Hepatocyte (in vitro differentiated cells): ENCODE results near the gene SSU72. TPM values are rescaled to one million over a fixed set of nuclear protein-coding genes. Genes with fewer than 3 reads are reported as not detected.
"Not testable (repeated sequence)": the region's sequence is repeated elsewhere in the genome, so short reads cannot be mapped to it uniquely, and the experiment has no call there.

ENCODE experiments used
- DNase-seq: peaks from one replicate; pipeline ENCODE4 v3.0.0-alpha.2; 2016; ENCODE audit warnings: low spot score
- H2AFZ ChIP-seq: fragments of 200-600 bp; sonication (generic); 2 replicates; pipeline ENCODE4 v1.6.0; 2016; ENCODE audit warnings: antibody characterized with exemption, mild to moderate bottlenecking
- H3K27ac ChIP-seq: fragments of 200-600 bp; sonication (generic); 2 replicates; pipeline ENCODE4 v1.5.1; 2016; ENCODE audit warnings: mild to moderate bottlenecking
- H3K27me3 ChIP-seq: fragments of 200-600 bp; sonication (generic); 2 replicates; pipeline ENCODE4 v1.6.1; 2016
- H3K36me3 ChIP-seq: fragments of 200-600 bp; sonication (generic); replicated peaks from 2 replicates; pipeline ENCODE4 v1.5.1; 2016; ENCODE audit warnings: low read depth; ENCODE audit not compliant: insufficient read depth
- H3K4me1 ChIP-seq: fragments of 200-600 bp; sonication (generic); 2 replicates; pipeline ENCODE4 v1.5.1; 2016; ENCODE audit warnings: mild to moderate bottlenecking, moderate library complexity; ENCODE audit not compliant: insufficient read depth
- H3K4me2 ChIP-seq: fragments of 200-600 bp; sonication (generic); 2 replicates; pipeline ENCODE4 v1.6.0; 2016
- H3K4me3 ChIP-seq: fragments of 200-600 bp; sonication (generic); 2 replicates; pipeline ENCODE4 v1.5.1; 2016; ENCODE audit warnings: mild to moderate bottlenecking
- H3K79me2 ChIP-seq: fragments of 200-600 bp; sonication (generic); 2 replicates; pipeline ENCODE4 v1.6.0; 2017; ENCODE audit warnings: mild to moderate bottlenecking
- H3K9me2 ChIP-seq: fragments of 200-600 bp; sonication (generic); replicated peaks from 2 replicates; pipeline ENCODE4 v1.6.0; 2017; ENCODE audit warnings: mild to moderate bottlenecking; ENCODE audit not compliant: insufficient read depth
- H3K9me3 ChIP-seq: fragments of 200-600 bp; sonication (generic); 2 replicates; pipeline ENCODE4 v1.5.1; 2016; ENCODE audit warnings: low read depth, mild to moderate bottlenecking
- H4K20me1 ChIP-seq: fragments of 200-600 bp; sonication (generic); 2 replicates; pipeline ENCODE4 v1.6.0; 2016; ENCODE audit warnings: mild to moderate bottlenecking; ENCODE audit not compliant: insufficient read depth, poor library complexity, severe bottlenecking
- EZH2 ChIP-seq: fragments of 200-600 bp; sonication (generic); IDR thresholded peaks from 2 replicates; pipeline ENCODE4 v1.6.1; 2016; ENCODE audit warnings: antibody characterized with exemption, mild to moderate bottlenecking, borderline replicate concordance
- EZH2phosphoT487 ChIP-seq: fragments of 200-600 bp; sonication (generic); IDR thresholded peaks from one replicate; pipeline ENCODE4 v1.6.1; 2018; ENCODE audit warnings: antibody characterized with exemption, mild to moderate bottlenecking, low read depth, moderate library complexity; ENCODE audit not compliant: unreplicated experiment, severe bottlenecking
- WGBS: methylation state at CpG from one replicate; pipeline ENCODE4 v1.1.6; 2016; ENCODE audit warnings: low lambda C conversion rate; ENCODE audit errors: missing lambda C conversion rate; 5-methylcytosine and 5-hydroxymethylcytosine counted together
- polyA plus RNA-seq: library from polyadenylated mRNA; unstranded; fragments of >200 nt; fragmentation: Nextera tagmentation; extraction: Ambion mirVana; gene quantifications from 2 replicates; pipeline ENCODE4 v1.2.1, GENCODE V29; 2016
- total RNA-seq: library from RNA; depleted of rRNA; stranded (reverse); fragments of >200 nt; gene quantifications from 2 replicates; pipeline ENCODE4 v1.2.3, GENCODE V29; 2014
- TF ChIP-seq, protein P1 (sequence below): fragments of 200-600 bp; sonication (generic); IDR thresholded peaks from 2 replicates; pipeline ENCODE4 v1.5.1; 2016; ENCODE audit warnings: antibody characterized with exemption, mild to moderate bottlenecking; ENCODE audit not compliant: poor library complexity

The SSU72 gene
- total and polyA plus RNA-seq, 2 experiments from 2014 or later = 75.7 to 203 TPM

- TF ChIP-seq EZH2phosphoT487 (no peak), EZH2 (no peak)
- TF ChIP-seq, protein P1, sequence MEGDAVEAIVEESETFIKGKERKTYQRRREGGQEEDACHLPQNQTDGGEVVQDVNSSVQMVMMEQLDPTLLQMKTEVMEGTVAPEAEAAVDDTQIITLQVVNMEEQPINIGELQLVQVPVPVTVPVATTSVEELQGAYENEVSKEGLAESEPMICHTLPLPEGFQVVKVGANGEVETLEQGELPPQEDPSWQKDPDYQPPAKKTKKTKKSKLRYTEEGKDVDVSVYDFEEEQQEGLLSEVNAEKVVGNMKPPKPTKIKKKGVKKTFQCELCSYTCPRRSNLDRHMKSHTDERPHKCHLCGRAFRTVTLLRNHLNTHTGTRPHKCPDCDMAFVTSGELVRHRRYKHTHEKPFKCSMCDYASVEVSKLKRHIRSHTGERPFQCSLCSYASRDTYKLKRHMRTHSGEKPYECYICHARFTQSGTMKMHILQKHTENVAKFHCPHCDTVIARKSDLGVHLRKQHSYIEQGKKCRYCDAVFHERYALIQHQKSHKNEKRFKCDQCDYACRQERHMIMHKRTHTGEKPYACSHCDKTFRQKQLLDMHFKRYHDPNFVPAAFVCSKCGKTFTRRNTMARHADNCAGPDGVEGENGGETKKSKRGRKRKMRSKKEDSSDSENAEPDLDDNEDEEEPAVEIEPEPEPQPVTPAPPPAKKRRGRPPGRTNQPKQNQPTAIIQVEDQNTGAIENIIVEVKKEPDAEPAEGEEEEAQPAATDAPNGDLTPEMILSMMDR = no peak
- Histone ChIP-seq H3K4me3 (no peak overlapping the region), H3K36me3 (no peaks in the 10 kb centered on the region), H3K4me1 (no peaks in the 10 kb centered on the region), H2AFZ (no peak overlapping the region), H3K27me3 (no peaks in the 10 kb centered on the region), H3K79me2 (peaks cover 2% of the 10 kb centered on the region), H3K27ac (no peak overlapping the region), H4K20me1 (no peaks in the 10 kb centered on the region), H3K4me2 (no peak overlapping the region), H3K9me3 (no peaks in the 10 kb centered on the region), H3K9me2 (no peaks in the 10 kb centered on the region)
- DNase-seq = no peak
- 97% methylated on average over 19 of the region's 19 CpGs for WGBS
Measured at GRCh38 chr1:1521331-1521730, 53.3 kb downstream of the SSU72 start.

DNA sequence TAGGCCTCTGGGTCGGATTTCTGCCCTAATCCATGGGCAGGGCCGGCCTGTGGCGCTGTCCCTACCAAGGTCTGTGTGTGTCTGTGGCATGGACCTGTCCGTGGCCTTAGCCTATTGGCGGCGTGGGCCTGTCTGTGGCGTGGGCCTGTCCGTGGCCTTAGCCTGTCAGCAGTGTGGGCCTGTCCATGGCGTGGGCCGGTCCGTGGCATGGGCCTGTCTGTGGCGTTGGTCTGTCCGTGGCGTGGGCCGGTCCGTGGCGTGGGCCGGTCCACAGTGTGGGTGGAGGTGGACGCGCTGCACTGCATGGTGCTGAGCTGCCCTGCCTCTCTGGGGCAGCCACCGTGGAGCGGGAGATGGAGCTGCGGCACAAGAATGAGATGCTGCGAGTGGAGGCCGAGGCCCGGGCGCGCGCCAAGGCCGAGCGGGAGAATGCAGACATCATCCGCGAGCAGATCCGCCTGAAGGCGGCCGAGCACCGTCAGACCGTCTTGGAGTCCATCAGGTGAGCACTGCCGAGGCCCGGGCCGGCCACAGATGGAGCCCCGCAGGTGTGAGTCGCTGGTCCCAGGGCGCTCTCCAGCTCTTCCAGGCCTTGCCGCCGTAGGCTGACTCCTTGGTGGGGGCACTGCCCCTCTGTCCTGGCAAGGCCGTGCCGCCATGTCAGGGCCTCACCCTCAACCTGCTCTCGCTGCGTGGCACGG is 54.7 kb downstream of the SSU72 start:
- not testable (repeated sequence) for H3K36me3 ChIP-seq, H3K4me3 ChIP-seq, H4K20me1 ChIP-seq, H3K4me1 ChIP-seq, H3K9me3 ChIP-seq, DNase-seq, H3K79me2 ChIP-seq, H2AFZ ChIP-seq, H3K27me3 ChIP-seq, H3K4me2 ChIP-seq, H3K27ac ChIP-seq, H3K9me2 ChIP-seq
- over 99% methylated on average over 48 of the region's 51 CpGs for WGBS

DNA sequence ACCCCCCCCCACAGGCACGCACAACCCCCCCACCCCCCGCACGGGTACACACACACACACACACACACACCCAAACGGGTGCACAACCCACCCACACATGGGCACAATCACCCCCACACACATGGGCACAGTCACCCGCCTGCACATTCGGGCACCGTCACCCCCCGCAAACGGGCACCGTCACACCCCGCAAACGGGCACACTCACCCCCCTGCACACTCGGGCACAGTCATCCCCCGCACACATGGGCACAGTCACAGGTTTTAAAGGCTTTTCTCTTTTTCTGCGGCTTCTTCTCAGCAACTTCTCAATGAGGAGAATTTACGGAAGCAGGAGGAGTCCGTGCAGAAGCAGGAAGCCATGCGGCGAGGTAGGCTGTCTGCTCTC is 56.0 kb downstream of the SSU72 start:
- not testable (repeated sequence) for H3K4me3 ChIP-seq, H3K4me1 ChIP-seq, DNase-seq, H3K27me3 ChIP-seq, H3K27ac ChIP-seq, H4K20me1 ChIP-seq, H3K9me3 ChIP-seq, H3K36me3 ChIP-seq, H3K9me2 ChIP-seq, H3K4me2 ChIP-seq, H2AFZ ChIP-seq
- H3K79me2 ChIP-seq = peaks cover 15% of the 10 kb centered on the region
- 97% methylated on average over 16 of the region's 19 CpGs for WGBS

- Histone ChIP-seq H4K20me1 (no peaks in the 10 kb centered on the region), H3K36me3 (no peaks in the 10 kb centered on the region), H3K4me1 (no peaks in the 10 kb centered on the region), H3K4me3 (no peak overlapping the region), H2AFZ (no peak overlapping the region), H3K27me3 (no peaks in the 10 kb centered on the region), H3K79me2 (peaks cover 15% of the 10 kb centered on the region), H3K9me2 (no peaks in the 10 kb centered on the region), H3K4me2 (no peak overlapping the region), H3K27ac (no peak overlapping the region), H3K9me3 (no peaks in the 10 kb centered on the region)
- no peak for DNase-seq
- WGBS = over 99% methylated on average over 19 of the region's 28 CpGs
- TF ChIP-seq, protein P1 = no peak
- TF ChIP-seq EZH2 = no peak
- TF ChIP-seq EZH2phosphoT487 = no peak
Measured at GRCh38 chr1:1517973-1518620, 56.6 kb downstream of the SSU72 start.

DNA sequence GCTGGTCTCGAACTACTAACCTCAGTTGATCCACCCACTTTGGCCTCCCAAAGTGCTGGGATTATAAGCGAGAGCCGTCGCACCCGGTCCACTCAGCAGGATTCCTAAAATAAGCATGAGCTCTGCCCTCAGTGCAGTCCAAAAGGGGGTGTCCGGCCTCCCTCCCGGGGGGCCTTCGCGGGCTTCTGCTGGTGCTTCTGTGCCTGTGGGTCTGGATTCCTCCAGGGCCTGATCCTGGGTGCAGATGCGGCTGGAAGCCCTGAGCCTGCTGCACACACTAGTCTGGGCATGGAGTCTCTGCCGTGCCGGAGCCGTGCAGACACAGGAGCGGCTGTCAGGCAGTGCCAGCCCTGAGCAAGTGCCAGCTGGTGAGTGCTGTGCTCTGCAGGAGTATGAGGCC is 57.7 kb downstream of the SSU72 start:
- not testable (repeated sequence) for H3K4me3 ChIP-seq, H3K36me3 ChIP-seq

GRCh38 chr1:1514376-1514775 is 60.3 kb downstream of the SSU72 start:
- not testable (repeated sequence) for H2AFZ ChIP-seq, H4K20me1 ChIP-seq, H3K36me3 ChIP-seq, H3K9me3 ChIP-seq, H3K4me3 ChIP-seq, H3K9me2 ChIP-seq, H3K27ac ChIP-seq, H3K4me2 ChIP-seq, DNase-seq, H3K27me3 ChIP-seq, H3K4me1 ChIP-seq
- H3K79me2 ChIP-seq = peaks cover 21% of the 10 kb centered on the region
- 89% methylated on average over 16 of the region's 16 CpGs for WGBS

More for the DNA sequence above, 57.7 kb downstream of the SSU72 start:
- H4K20me1 ChIP-seq, H3K27me3 ChIP-seq, H3K4me2 ChIP-seq, H3K4me1 ChIP-seq, DNase-seq, H3K9me3 ChIP-seq, H2AFZ ChIP-seq, H3K9me2 ChIP-seq, H3K27ac ChIP-seq: not testable (repeated sequence)
- peaks cover 15% of the 10 kb centered on the region for H3K79me2 ChIP-seq
- WGBS = 97% methylated on average over 14 of the region's 14 CpGs

DNA sequence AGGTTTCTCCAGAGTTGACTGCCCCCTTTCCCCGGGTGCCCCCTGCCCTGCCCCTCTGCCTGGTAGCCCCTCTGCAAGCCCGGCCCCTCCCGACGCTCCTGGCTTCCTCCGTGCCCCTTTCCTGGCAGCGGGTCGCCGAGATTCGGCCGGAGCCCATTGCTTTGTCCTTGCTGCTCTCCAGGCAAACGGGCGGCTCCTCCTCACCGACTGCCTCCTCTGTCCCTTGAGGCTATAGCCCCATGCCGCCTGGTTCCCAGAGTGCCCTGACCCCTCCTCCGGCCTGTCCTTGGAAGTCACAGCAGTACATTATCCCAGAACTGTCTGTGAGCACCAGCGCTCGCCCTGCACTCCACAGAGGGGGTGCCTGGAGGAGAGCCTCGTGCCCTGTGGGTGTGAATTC is 61.0 kb downstream of the SSU72 start:
- H3K4me1 ChIP-seq, H3K27ac ChIP-seq, H3K9me2 ChIP-seq, H2AFZ ChIP-seq, H3K36me3 ChIP-seq, H3K9me3 ChIP-seq, DNase-seq, H3K4me3 ChIP-seq, H3K27me3 ChIP-seq, H4K20me1 ChIP-seq: not testable (repeated sequence)
- peak overlapping the region; percentile 54 for H3K4me2 ChIP-seq
- H3K79me2 ChIP-seq = peaks cover 21% of the 10 kb centered on the region
- WGBS = 89% methylated on average over 13 of the region's 18 CpGs
